GM19025 (cell line): ENCODE data around the gene IFITM10.

Source experiments
- ATAC-seq: cut with Tn5 transposase; IDR thresholded peaks from one replicate; pipeline ENCODE4 v1.9.1; 2021; ENCODE audit warnings: mild to moderate bottlenecking, low read depth, moderate library complexity; ENCODE audit not compliant: unreplicated experiment

The IFITM10 gene

DNA sequence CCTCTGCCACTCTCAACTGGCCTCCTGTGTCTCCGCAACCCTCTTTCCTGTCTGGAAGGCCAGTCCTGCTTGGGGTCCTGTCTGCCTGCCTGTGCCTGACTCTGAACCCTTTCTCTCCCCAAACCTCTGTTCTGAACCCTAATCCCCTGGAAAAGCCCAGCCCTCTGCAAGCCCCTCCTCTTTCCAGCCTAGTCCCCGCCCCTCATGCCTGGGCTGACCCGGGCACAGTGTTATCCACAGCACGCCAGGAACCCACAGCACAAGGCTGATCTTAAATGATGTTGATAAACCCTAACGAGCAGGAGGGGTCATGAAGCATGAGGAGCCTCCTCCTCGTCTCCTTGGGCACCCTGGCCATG is at the start of gene IFITM10:
Gene IFITM10, minus strand, starts transcription at position 115 of the 359 bp plus-strand sequence. CDS start 153 bp downstream, outside the sequence.
- no peak for ATAC-seq

- ATAC-seq, result no peak
Observed at GRCh38 chr11:1797391-1798125, 47.2 kb upstream of the IFITM10 start.

DNA sequence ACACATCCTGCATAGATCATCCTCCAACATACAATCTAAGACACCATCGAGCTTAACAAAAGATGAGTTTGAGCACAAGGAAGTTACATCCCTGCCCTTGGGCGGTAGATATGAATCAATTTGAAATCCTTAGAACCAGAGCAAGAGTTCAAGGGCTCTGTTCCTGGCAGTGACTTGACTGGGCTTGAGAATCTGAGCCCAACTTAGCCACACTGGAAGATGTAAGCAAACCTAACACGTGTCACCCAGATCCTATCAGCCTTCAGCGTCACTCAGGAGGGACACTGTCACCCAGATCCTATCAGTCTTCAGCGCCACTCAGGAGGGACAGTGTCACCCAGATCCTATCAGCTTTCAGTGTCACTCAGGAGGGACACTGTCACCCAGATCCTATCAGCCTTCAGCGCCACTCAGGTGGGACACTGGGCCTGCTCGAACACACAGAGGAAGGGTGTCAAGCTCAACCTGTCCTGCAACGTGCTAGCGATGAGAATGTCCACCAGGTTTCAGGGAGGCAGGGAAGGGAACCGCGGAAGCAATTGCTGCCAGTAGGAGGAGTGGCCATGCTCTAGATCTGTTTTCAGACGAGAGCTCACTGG is 46.1 kb upstream of the IFITM10 start:
- no peak for ATAC-seq

DNA sequence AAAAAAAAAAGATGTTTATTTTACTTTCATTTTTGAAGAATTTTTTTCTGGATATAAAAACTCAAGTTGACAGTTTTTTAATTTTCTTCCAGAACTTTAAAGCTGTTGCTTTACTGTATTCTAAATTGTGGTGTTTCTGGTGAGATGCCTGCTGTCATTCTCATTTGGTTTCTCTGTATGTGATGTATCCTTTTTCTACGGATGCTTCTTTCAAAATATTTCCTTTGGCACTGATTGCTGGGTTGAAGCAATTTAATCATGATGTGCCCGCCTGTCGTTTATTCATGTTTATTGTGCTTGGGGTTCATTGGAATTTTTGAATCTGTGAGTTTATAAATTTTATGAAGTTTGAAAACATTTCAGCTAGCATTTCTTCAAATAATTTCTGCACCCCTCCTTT is 42.7 kb upstream of the IFITM10 start:
- no peak for ATAC-seq

- ATAC-seq, result no peak
Observed at GRCh38 chr11:1792461-1792860, 42.1 kb upstream of the IFITM10 start.

GRCh38 chr11:1791912-1792311 is 41.5 kb upstream of the IFITM10 start:
- ATAC-seq, result no peak

DNA sequence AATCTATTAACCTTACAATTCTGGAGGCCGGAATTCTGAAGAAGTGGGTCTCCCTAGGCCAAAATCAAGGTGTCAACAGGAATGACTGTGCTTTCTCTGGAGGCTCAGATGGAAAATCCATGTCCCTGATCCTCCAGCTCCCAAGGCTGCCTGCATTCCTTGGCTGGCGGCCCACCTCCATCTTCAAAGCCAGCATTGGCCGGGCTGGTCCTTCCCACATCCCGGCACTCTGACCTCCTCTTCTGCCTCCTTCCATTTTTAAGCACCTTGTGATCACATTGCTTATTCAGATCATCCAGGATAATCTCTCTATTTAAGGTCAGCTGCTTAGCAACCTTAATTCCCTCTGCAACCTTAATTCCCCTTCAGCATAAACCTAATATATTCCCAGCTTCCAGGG is 36.1 kb upstream of the IFITM10 start:
- no peak for ATAC-seq

DNA sequence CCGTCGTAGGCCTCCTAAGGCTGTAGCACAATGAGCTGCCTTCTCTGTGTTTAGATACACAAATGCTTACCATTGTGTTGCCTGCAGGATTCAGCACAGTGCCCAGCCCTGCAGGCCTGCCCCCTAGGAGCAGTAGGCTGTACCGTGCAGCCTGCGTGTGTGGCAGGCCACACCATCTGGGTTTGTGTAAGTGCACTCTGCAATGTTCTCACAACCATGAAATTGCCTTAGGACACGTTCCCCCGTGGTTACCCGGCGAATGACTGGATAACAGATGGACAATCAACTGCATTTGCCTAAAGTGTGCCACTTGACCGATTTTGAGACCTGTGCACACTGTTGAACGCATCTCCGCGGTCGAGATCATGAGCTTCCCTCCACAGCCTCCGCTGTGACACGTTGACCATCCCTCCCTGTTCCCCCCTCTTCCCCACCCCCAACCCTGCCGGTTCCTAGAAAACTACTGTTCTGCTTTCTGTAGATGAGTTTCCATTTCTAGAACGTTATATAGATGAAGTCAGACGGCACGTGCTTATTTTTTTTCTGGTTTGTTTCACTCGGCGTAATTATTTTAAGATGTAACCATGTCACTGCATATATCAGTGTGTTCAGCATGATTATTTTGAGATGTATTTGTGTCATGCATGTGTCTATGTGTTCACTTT is 35.5 kb upstream of the IFITM10 start:
- no peak for ATAC-seq

DNA sequence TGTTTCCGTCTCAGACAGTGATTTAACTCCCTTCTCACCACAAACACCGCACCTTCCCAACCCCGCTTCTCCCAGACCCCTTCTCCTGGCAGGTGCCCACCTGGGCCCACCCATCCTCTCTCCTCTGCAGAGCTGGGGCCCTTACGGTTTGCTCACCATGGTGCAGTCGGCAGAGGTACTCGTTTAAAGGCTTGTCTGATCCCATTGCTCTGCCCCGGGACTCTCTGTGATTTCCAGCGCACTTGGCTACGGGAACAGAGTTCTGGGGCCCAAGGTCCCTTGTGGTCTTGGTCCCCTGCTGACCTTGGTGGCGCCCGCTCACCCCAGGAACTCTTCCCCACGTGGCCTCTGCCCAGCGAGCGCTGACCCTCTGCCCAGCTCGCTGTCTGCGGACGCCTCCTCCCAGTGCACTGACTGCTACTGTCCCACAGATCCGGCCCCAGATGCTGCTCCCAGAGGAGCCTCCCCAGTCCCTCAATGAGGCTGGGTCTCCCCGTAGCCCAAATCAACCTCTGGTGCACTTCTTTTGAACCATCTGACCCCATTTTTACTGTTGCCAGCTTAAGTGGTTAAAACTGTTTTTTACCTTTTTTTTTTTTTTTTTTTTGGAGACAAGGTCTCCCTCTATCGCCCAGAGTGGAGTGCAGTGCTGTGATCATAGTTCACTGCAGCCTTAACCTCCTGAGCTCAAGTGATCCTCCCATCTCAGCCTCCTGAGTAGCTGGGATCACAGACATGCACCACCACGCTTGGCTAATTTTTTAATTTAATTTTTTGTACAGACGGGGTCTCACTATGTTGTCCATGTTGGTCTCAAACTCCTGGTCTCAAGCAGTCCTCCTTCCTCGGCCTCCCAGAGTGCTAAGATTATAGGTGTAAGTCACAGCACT is 34.6 kb upstream of the IFITM10 start:
- no peak for ATAC-seq

GRCh38 chr11:1783725-1784529 is 33.5 kb upstream of the IFITM10 start:
- ATAC-seq, result no peak

GRCh38 chr11:1782831-1783724 is 32.7 kb upstream of the IFITM10 start:
- ATAC-seq, result no peak

DNA sequence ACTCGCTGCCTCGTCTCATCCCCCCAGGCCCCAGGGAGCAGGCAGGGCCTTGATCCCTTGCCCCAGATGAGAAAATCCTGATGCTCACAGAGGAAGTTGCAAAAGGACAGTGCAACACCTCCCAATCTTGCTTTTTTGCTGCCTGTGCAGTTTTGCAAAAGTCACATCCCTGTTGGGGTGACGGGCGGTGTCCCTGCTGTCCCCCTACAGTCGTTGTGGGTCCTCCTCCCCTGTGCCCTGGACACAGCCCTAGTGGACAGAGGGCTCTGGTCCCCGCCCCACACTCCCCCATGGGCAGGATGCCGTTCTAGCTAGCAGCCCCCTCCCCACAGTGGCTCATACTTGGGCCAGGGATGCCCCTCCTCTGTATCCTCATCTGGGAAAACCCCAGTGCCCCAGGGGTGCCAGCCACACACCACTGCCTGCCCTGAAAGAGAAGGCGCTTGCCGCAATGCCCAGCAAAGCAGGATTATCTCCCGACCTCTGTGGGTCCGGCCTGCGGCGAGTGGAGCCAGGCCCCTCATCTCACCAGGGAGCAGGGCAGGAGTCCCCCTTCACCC is 31.7 kb upstream of the IFITM10 start:
- ATAC-seq, result no peak

- ATAC-seq, result no peak
Observed at GRCh38 chr11:1781593-1781975, 31.2 kb upstream of the IFITM10 start.

DNA sequence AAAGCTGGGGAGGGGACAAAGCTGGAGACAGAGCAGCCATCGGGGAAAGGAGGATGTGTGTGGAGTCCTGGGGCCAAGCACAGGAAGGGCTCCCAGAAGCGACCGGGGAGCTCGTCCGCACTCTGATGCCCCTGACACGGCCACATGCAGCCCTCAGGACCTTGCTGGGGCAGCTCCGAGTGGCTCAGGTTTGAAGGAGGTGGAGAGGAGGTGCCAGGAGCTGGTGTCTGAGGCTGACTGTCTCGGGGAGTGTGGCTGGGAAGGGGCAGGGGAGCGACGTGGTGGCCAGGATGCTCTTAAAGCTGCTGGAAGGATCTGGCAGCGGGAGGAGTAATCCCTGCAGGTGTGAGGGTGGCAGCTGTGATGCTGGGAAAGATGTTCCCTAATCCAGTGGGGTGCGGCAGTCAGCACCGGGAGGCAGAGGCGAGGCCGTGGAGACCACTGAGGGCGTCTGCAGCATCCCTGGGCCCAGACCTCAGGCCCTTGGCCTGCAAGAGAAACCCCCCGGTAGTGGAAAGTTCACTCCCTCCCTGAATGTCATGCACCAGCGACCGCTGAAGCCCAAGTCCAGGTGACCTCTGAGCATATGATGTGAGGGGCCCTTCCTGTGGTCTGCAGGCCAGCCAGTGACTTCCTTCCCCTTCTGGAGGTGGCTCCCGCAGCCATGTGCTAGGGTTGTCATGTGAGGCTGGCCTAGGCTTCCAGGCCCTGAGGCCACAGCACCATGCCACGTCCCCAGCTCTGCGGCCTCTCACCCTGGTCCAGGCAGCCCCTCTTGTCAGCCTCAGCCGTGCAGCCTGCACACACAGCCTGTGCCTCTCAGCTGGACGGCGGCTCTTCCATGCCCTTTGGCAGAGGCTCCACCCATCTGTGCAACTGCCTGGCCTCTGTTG is 30.6 kb upstream of the IFITM10 start:
- no peak for ATAC-seq

DNA sequence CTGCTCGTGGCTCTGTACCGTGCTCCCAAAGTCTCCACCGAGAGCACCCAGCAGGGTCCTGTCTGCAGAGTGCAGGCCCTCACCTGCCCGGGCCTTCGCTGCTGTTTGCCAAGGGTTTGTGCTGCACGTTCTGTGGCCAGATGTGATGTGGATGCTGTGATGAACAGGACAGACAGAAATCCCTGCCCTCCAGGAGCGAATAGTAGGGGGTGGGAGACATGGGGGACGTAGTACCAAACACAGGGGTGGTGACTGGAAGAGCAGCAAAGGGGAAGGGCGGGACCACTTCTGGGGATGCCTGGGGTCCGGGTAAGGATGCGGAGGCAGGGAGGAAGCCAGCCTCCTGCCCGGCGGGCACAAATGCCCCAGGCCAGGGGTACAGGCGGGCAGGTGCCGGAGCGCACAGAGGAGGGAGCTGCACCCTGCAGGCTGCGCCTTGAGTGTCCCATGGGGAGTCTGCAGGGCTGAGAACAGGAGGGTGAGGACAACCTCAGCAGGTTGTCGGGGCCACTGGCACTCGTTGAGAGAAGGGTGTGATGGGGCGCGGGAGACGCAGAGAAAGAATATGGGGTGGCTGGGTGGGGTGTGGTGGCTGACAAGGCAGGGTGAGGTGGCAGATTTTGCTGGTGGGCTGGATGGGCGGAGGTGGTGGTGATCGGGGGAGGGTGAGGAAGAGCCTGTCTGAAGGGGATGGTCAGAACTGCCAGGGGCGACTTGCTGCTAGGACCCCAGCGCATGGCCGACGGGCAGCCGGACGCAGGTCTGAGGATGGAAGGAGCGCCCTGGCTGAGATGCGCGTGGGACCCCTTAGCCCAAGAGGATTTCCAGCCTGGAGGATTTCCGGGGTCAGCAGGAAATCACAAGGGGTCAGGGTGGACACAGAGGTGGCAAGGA is 29.7 kb upstream of the IFITM10 start:
- ATAC-seq, result no peak

- ATAC-seq, result no peak
Observed at GRCh38 chr11:1779034-1779805, 28.8 kb upstream of the IFITM10 start.
